ENCODE results near the gene NCK2.

Gene NCK2

GRCh38 chr2:105757433-105757832, 12.7 kb downstream of the NCK2 start:
- H3K27me3 ChIP-seq (ENCODE audit: control insufficient read depth, low read length), result no peaks in the 10 kb centered on the region
- TF ChIP-seq EZH2phosphoT487 (IDR thresholded peaks at IDR 0.05; ENCODE audit: borderline replicate concordance, low read length) (no peak), CTCF (IDR thresholded peaks at IDR 0.05; ENCODE audit: low read depth, low read length, poor library complexity, severe bottlenecking) (no peak)
- H3K4me1 ChIP-seq (ENCODE audit: control insufficient read depth, low read length), result peaks cover 39% of the 10 kb centered on the region
- H4K20me1 ChIP-seq (ENCODE audit: control insufficient read depth, insufficient read depth, low read depth, low read length), result peaks cover 6% of the 10 kb centered on the region; the same call in 1 of the 2 replicates
- no peak overlapping the region for H3K27ac ChIP-seq (ENCODE audit: low read depth, low read length)
- no peaks in the 10 kb centered on the region for H3F3A ChIP-seq (ENCODE audit: control insufficient read depth, insufficient read depth)
- H3K9me3 ChIP-seq (ENCODE audit: control insufficient read depth, insufficient read depth, low read length), result no peaks in the 10 kb centered on the region
- H3K4me2 ChIP-seq (ENCODE audit: low read length), result no peak overlapping the region
- H3K4me3 ChIP-seq (ENCODE audit: low read length), result no peak overlapping the region
- H3K36me3 ChIP-seq (ENCODE audit: control insufficient read depth, low read length), result peaks cover 3% of the 10 kb centered on the region; the same call in 1 of the 2 replicates
- peaks cover 83% of the 10 kb centered on the region for H3K79me2 ChIP-seq (ENCODE audit: control insufficient read depth, low read length)
- no peaks in the 10 kb centered on the region for H3K9me2 ChIP-seq (replicated peaks; ENCODE audit: control insufficient read depth, low read length)

- H3F3A ChIP-seq (ENCODE audit: control insufficient read depth, insufficient read depth), result no peaks in the 10 kb centered on the region
- peaks cover 3% of the 10 kb centered on the region; the same call in 1 of the 2 replicates for H3K36me3 ChIP-seq (ENCODE audit: control insufficient read depth, low read length)
- no peak overlapping the region for H3K4me3 ChIP-seq (ENCODE audit: low read length)
- peaks cover 63% of the 10 kb centered on the region for H3K79me2 ChIP-seq (ENCODE audit: control insufficient read depth, low read length)
- H3K9me3 ChIP-seq (ENCODE audit: control insufficient read depth, insufficient read depth, low read length), result no peaks in the 10 kb centered on the region
- no peak overlapping the region for H3K4me2 ChIP-seq (ENCODE audit: low read length)
- H3K9me2 ChIP-seq (replicated peaks; ENCODE audit: control insufficient read depth, low read length), result no peaks in the 10 kb centered on the region
- peaks cover 25% of the 10 kb centered on the region for H3K4me1 ChIP-seq (ENCODE audit: control insufficient read depth, low read length)
- H4K20me1 ChIP-seq (ENCODE audit: control insufficient read depth, insufficient read depth, low read depth, low read length), result peaks cover 5% of the 10 kb centered on the region; the same call in 1 of the 2 replicates
- TF ChIP-seq EZH2phosphoT487 (IDR thresholded peaks at IDR 0.05; ENCODE audit: borderline replicate concordance, low read length), result no peak
- TF ChIP-seq CTCF (IDR thresholded peaks at IDR 0.05; ENCODE audit: low read depth, low read length, poor library complexity, severe bottlenecking), result no peak
- no peak overlapping the region for H3K27ac ChIP-seq (ENCODE audit: low read depth, low read length)
- no peaks in the 10 kb centered on the region for H3K27me3 ChIP-seq (ENCODE audit: control insufficient read depth, low read length)
Measured at GRCh38 chr2:105760191-105760590, 15.5 kb downstream of the NCK2 start.

GRCh38 chr2:105760639-105761337, 16.1 kb downstream of the NCK2 start:
- Histone ChIP-seq H3K4me2 (ENCODE audit: low read length) (no peak overlapping the region), H3K36me3 (ENCODE audit: control insufficient read depth, low read length) (no peaks in the 10 kb centered on the region), H3K79me2 (ENCODE audit: control insufficient read depth, low read length) (peaks cover 57% of the 10 kb centered on the region)

More at GRCh38 chr2:105760639-105761337, 16.1 kb downstream of the NCK2 start:
- Histone ChIP-seq H3K27me3 (ENCODE audit: control insufficient read depth, low read length) (no peaks in the 10 kb centered on the region), H3K4me3 (ENCODE audit: low read length) (no peak overlapping the region), H3K4me1 (ENCODE audit: control insufficient read depth, low read length) (peaks cover 19% of the 10 kb centered on the region), H3K27ac (ENCODE audit: low read depth, low read length) (no peak overlapping the region), H4K20me1 (ENCODE audit: control insufficient read depth, insufficient read depth, low read depth, low read length) (no peaks in the 10 kb centered on the region), H3K9me3 (ENCODE audit: control insufficient read depth, insufficient read depth, low read length) (no peaks in the 10 kb centered on the region), H3F3A (ENCODE audit: control insufficient read depth, insufficient read depth) (no peaks in the 10 kb centered on the region), H3K9me2 (replicated peaks; ENCODE audit: control insufficient read depth, low read length) (no peaks in the 10 kb centered on the region)
- TF ChIP-seq EZH2phosphoT487 (IDR thresholded peaks at IDR 0.05; ENCODE audit: borderline replicate concordance, low read length), result no peak
- TF ChIP-seq CTCF (IDR thresholded peaks at IDR 0.05; ENCODE audit: low read depth, low read length, poor library complexity, severe bottlenecking), result no peak

Data from DOHH2 (cell line).